Osteocyte (in vitro differentiated cells): ENCODE data around the gene ANK2. TPM values are rescaled to one million over a fixed set of nuclear protein-coding genes. Genes with fewer than 3 reads are reported as not detected.

Source experiments
- DNase-seq: peaks from one replicate; pipeline ENCODE4 v3.0.0; 2021; ENCODE audit warnings: mixed read lengths; ENCODE audit not compliant: unreplicated experiment; ENCODE audit errors: extremely low spot score
- H3K27ac Mint-ChIP-seq: one replicate; pipeline ENCODE4 v1.8.0; 2021; ENCODE audit warnings: mild to moderate bottlenecking, mixed read lengths; ENCODE audit not compliant: unreplicated experiment
- H3K27me3 Mint-ChIP-seq: one replicate; pipeline ENCODE4 v1.8.0; 2021; ENCODE audit warnings: mixed read lengths; ENCODE audit not compliant: unreplicated experiment
- H3K36me3 Mint-ChIP-seq: one replicate; pipeline ENCODE4 v1.8.0; 2021; ENCODE audit warnings: mixed read lengths; ENCODE audit not compliant: unreplicated experiment
- H3K4me1 Mint-ChIP-seq: one replicate; pipeline ENCODE4 v1.8.0; 2021; ENCODE audit warnings: mixed read lengths; ENCODE audit not compliant: unreplicated experiment
- H3K4me3 Mint-ChIP-seq: one replicate; pipeline ENCODE4 v1.8.0; 2021; ENCODE audit warnings: mild to moderate bottlenecking, moderate library complexity, mixed read lengths; ENCODE audit not compliant: unreplicated experiment
- H3K9me3 Mint-ChIP-seq: one replicate; pipeline ENCODE4 v1.8.0; 2021; ENCODE audit warnings: mixed read lengths; ENCODE audit not compliant: unreplicated experiment
- CTCF ChIP-seq: fragments of 200-600 bp; sonication (generic); IDR thresholded peaks from 2 replicates; pipeline ENCODE4 v1.5.0; 2021; ENCODE audit warnings: antibody characterized with exemption, mild to moderate bottlenecking, moderate library complexity
- total RNA-seq: library from RNA; stranded (reverse); gene quantifications from 2 replicates; pipeline ENCODE4 v1.2.1, GENCODE V29; 2021

The ANK2 gene
- total RNA-seq, 1 donor from 2014 or later: 17.2 TPM

DNA sequence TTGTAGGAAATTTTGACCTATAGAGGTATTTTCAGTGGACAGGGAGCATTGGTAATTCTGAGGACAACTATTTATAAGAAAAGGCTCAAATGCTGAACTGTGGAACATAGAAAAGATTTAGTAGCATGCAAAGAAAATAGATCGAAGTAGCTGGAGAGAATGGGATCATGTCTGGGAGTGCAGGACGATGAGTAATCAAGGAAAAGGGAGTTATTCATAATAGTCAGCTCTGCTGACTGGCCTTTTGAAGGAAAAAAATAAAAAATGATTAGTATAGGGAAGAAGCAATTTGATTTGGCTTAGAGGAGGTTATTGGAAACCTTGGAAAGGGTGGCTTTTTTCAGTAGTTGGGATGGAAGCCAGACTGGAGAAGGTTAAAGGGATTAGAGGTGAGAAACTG is 22.9 kb upstream of the ANK2 start:
- Mint-ChIP-seq H3K36me3 (no peaks in the 10 kb centered on the region), H3K27ac (no peak overlapping the region), H3K4me3 (no peak overlapping the region), H3K4me1 (peaks cover under 1% of the 10 kb centered on the region), H3K27me3 (no peaks in the 10 kb centered on the region), H3K9me3 (no peaks in the 10 kb centered on the region)
- TF ChIP-seq CTCF: no peak
- DNase-seq: no peak

DNA sequence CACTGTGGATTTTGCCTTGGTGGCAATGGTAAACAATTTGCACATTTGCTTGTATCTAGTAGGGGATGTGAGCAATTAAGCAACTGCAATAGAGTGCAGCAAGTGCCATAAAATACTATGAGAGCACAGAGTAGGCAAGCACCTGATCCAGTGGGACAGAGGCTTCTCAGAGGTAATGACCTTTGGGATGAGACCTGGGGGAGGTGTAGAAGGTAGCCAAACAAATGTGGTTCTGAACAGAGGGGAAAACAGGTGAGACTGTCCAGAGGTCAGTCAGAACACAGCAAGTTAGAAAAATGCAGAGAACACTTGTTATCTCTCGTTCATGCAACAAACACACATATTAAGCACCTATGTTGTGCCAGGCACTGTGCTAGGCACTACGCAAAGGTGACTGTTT is 21.4 kb upstream of the ANK2 start:
- no peak overlapping the region for H3K4me3 Mint-ChIP-seq
- H3K27me3 Mint-ChIP-seq: peaks cover 2% of the 10 kb centered on the region
- no peak overlapping the region for H3K27ac Mint-ChIP-seq
- no peak for TF ChIP-seq CTCF
- H3K36me3 Mint-ChIP-seq: no peaks in the 10 kb centered on the region
- no peaks in the 10 kb centered on the region for H3K4me1 Mint-ChIP-seq
- no peaks in the 10 kb centered on the region for H3K9me3 Mint-ChIP-seq
- no peak for DNase-seq

- no peaks in the 10 kb centered on the region for H3K9me3 Mint-ChIP-seq
- DNase-seq: no peak
- H3K4me3 Mint-ChIP-seq: no peak overlapping the region
- no peak overlapping the region for H3K27ac Mint-ChIP-seq
- no peaks in the 10 kb centered on the region for H3K36me3 Mint-ChIP-seq
- H3K4me1 Mint-ChIP-seq: no peaks in the 10 kb centered on the region
- peaks cover 10% of the 10 kb centered on the region for H3K27me3 Mint-ChIP-seq
- no peak for TF ChIP-seq CTCF
Observed at GRCh38 chr4:113031212-113031611, 18.2 kb upstream of the ANK2 start.

DNA sequence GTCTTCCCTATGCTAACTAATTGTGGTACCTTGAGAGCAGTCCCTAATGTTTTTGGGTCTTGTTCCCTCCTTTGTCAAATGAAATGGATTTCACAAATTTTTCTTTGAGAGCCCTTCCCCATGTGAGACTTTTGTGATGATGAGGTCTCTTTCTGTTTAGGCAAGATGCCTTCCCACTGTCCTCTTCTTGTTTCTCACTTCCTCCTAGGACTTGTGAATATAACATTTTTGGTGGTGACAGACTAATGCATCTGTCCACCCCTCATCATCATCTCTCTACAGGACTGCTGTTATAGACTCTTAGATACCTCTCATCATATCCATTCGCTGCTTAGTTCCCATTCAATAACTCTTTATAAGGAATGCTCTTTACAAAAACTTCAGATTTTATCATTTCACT is 8.7 kb upstream of the ANK2 start:
- H3K27me3 Mint-ChIP-seq: no peaks in the 10 kb centered on the region
- H3K36me3 Mint-ChIP-seq: no peaks in the 10 kb centered on the region
- peaks cover 9% of the 10 kb centered on the region for H3K9me3 Mint-ChIP-seq
- no peaks in the 10 kb centered on the region for H3K4me1 Mint-ChIP-seq
- no peak for DNase-seq
- TF ChIP-seq CTCF: no peak
- no peak overlapping the region for H3K4me3 Mint-ChIP-seq
- no peak overlapping the region for H3K27ac Mint-ChIP-seq

GRCh38 chr4:113042502-113042901 is 7.0 kb upstream of the ANK2 start:
- Mint-ChIP-seq H3K36me3 (no peaks in the 10 kb centered on the region), H3K27me3 (no peaks in the 10 kb centered on the region), H3K4me1 (no peaks in the 10 kb centered on the region), H3K27ac (no peak overlapping the region), H3K9me3 (peaks cover 9% of the 10 kb centered on the region), H3K4me3 (no peak overlapping the region)
- DNase-seq: no peak
- no peak for TF ChIP-seq CTCF
